H54 (cell line): ENCODE results near the gene APOC1.
"Not testable (repeated sequence)": the region's sequence is repeated elsewhere in the genome, so short reads cannot be mapped to it uniquely, and the experiment has no call there.

Experiments used
- DNase-seq: peaks from one replicate; pipeline ENCODE4 v3.0.0; 2011; ENCODE audit warnings: low spot score, mixed read lengths; ENCODE audit not compliant: insufficient read length
- FAIRE-seq: peaks from 3 replicates; lab custom pipeline; 2011; peaks lifted over from hg19 to GRCh38; lab: Jason Lieb, UNC
- POLR2A ChIP-seq: IDR thresholded peaks from 2 replicates; pipeline ENCODE4 v1.6.1; 2011; ENCODE audit warnings: low read depth, mild to moderate bottlenecking, low read length

Gene APOC1

DNA sequence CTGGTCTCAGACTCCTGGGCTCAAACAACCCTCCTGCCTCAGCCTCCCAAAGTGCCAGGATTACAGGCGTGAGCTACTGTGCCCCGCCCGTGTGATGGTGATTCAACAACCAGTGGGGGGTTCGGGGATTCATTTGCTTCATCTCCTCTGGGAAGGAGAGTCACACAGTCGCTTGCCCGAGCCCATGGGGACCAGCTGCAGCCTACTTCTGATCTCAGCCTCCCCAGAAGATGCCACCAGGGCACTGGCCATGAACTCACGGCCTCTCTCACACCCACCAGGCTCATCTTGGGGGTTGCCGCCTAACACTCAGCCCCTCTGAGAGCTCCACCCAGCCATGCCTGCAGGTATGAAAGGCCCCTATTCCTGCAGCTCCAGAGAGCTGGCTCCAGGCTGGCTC, 16.6 kb upstream of the APOC1 start:
- FAIRE-seq: no peak
- TF ChIP-seq POLR2A: no peak
- no peak for DNase-seq

DNA sequence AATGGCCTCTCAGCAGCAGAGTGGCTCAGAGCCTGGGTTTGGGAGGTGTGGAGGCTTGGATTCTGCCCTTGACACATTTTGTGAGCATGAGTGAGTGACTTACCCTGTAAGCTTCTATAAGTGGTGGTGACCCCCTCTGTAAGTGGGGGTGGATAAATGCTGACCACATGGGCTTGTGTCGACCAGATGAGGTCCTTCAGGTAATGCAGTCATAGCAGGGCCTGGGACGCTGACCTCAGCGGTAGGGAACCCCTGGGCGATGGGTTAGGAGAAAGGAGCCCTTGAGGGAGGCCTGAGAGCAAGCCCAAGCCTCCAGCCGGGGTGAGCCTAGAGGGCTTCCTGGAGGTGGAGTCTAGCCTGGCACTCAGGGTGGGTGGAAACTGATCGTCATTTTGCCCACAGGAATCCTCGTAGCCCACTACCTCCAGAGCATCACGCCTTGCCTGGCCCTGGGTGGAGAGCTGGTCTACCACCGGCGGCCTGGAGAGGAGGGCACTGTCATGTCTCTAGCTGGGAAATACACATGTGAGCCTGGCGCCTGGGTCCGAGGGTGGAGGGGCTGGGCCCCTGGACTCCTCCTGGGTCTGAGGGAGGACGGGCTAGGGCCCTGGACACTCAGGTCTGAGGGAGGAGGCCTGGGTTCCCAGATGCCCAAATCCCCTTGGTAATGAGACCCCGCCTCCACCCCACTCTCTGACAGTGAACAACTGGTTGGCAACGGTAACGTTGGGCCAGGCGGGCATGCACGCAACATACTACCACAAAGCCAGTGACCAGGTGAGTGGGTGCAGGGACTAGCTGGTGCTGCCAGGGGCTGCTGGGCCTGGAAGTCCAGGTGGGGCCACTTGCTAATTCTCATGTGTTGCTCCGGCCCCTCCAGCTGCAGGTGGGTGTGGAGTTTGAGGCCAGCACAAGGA, 13.8 kb upstream of the APOC1 start:
- DNase-seq: no peak
- TF ChIP-seq POLR2A: no peak
- FAIRE-seq: no peak

GRCh38 chr19:44903216-44903601, 11.2 kb upstream of the APOC1 start:
- no peak for DNase-seq
- FAIRE-seq: no peak
- TF ChIP-seq POLR2A: no peak

DNA sequence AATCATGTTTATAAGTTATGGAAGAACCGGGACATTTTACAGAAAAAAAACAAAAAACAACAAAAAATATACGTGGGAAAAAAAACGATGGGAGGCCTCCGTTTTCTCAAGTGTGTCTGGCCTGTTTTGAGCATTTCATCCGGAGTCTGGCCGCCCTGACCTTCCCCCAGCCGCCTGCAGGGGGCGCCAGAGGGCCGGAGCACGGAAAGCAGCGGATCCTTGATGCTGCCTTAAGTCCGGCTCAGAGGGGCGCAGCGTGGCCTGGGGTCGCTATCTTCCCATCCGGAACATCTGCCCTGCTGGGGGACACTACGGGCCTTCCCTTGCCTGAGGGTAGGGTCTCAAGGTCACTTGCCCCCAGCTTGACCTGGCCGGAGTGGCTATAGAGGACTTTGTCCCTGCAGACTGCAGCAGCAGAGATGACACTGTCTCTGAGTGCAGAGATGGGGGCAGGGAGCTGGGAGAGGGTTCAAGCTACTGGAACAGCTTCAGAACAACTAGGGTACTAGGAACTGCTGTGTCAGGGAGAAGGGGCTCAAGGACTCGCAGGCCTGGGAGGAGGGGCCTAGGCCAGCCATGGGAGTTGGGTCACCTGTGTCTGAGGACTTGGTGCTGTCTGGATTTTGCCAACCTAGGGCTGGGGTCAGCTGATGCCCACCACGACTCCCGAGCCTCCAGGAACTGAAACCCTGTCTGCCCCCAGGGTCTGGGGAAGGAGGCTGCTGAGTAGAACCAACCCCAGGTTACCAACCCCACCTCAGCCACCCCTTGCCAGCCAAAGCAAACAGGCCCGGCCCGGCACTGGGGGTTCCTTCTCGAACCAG, 10.6 kb upstream of the APOC1 start:
- no peak for DNase-seq
- no peak for TF ChIP-seq POLR2A
- no peak for FAIRE-seq

GRCh38 chr19:44904426-44904994, 9.9 kb upstream of the APOC1 start:
- FAIRE-seq (no peak), DNase-seq (no peak)
- no peak for TF ChIP-seq POLR2A

DNA sequence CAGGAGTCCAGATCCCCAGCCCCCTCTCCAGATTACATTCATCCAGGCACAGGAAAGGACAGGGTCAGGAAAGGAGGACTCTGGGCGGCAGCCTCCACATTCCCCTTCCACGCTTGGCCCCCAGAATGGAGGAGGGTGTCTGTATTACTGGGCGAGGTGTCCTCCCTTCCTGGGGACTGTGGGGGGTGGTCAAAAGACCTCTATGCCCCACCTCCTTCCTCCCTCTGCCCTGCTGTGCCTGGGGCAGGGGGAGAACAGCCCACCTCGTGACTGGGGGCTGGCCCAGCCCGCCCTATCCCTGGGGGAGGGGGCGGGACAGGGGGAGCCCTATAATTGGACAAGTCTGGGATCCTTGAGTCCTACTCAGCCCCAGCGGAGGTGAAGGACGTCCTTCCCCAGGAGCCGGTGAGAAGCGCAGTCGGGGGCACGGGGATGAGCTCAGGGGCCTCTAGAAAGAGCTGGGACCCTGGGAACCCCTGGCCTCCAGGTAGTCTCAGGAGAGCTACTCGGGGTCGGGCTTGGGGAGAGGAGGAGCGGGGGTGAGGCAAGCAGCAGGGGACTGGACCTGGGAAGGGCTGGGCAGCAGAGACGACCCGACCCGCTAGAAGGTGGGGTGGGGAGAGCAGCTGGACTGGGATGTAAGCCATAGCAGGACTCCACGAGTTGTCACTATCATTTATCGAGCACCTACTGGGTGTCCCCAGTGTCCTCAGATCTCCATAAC, 8.8 kb upstream of the APOC1 start, which contains the start of gene APOE:
Gene APOE, plus strand, starts transcription at position 360 of the 724 bp plus-strand sequence. CDS start 829 bp downstream, outside the sequence.
- no peak for TF ChIP-seq POLR2A
- FAIRE-seq: no peak
- DNase-seq: no peak

- no peak for DNase-seq
- TF ChIP-seq POLR2A: no peak
- FAIRE-seq: no peak
Measured at GRCh38 chr19:44907613-44908012, 6.8 kb upstream of the APOC1 start.

- FAIRE-seq (no peak), DNase-seq (no peak)
- TF ChIP-seq POLR2A: no peak
Measured at GRCh38 chr19:44908074-44908835, 6.2 kb upstream of the APOC1 start.

GRCh38 chr19:44908836-44909261, 5.6 kb upstream of the APOC1 start:
- FAIRE-seq: no peak
- no peak for DNase-seq
- TF ChIP-seq POLR2A: no peak

- TF ChIP-seq POLR2A: no peak
- DNase-seq: no peak
- no peak for FAIRE-seq
Measured at GRCh38 chr19:44909775-44910174, 4.6 kb upstream of the APOC1 start.

DNA sequence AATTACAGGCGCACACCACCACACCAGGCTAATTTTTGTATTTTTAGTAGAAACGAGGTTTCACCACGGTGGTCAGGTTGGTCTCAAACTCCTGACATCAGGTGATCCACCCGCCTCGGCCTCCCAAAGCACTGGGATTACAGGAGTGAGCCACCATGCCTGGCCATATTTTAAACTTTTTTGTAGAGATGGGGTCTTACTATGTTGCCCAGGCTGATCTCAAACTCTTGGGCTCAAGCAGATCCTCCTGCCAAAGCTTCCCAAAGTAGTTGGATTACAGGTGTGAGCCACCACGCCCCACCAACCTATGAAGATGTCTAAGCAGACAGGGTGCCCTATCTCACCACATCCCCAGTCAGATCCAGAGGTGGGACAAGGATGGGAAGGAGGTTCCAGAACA, 2.5 kb upstream of the APOC1 start:
- DNase-seq, FAIRE-seq: not testable (repeated sequence)

DNA sequence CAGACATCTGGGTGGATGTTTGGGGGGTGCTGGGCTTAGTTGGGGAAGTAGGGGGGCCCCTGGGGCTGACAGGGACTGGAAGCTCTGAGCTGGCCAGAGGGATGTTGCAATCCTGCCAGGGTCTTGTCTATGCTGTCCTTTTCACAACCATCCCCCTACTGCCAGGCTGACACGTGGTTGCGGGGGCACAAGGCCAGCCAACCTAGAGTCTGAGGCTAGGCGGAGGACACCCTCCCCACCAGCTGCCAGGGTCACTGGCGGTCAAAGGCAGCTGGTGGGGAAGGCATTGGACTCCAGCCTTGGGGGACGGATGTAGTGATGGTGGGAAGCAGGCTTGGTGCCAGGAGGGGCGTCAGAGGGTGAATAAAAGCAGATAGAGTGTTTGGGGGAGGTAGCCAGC, 1.6 kb upstream of the APOC1 start:
- no peak for DNase-seq
- no peak for TF ChIP-seq POLR2A
- no peak for FAIRE-seq

DNA sequence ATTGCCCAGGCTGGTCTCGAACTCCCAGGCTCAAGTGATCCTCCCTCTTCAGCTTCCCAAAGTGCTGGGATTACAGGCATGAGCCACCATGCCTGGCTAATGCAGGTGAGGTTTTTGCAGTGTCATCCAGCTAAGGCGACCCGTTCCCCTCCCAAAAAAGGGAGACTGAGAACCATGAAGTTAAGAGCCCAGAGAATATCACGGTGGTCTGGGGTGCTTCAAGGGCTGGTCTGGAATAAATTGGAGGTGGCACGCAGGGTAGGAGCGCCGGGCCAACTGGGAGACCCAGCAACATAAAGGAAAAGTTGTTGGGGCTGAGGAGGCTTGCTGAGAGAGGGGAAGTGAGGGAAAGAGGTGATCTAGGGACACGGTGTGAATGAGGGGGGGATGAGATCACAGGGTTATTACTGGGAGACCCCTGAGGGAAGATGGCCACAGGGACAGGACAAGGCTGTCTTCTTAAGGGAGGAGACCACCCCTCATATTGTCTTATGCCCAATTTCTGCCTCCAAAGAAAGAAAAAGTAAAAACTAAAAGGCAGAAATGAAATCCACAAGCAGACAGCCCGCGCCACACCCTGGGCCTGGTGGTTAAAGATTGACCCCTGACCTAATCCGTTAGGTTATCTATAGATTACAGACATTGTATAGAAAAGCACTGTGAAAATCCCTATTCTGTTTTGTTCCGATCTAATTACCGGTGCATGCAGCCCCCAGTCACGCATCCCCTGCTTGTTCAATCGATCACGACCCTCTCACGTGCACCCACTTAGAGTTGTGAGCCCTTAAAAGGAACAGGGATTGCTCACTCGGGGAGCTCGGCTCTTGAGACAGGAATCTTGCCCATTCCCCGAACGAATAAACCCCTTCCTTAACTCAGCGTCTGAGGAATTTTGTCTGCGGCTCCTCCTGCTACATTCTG, 636 bp upstream of the APOC1 start:
- not testable (repeated sequence) for DNase-seq, FAIRE-seq
